GM23338 (cell line): ENCODE results near the gene MYO1E. TPM values are rescaled to one million over a fixed set of nuclear protein-coding genes. Genes with fewer than 3 reads are reported as not detected.

Experiments used
- ATAC-seq: fragments of 200-7000 bp; cut with Tn5 transposase; 3 replicates; pipeline ENCODE4 v1.9.1; 2020
- DNase-seq: peaks from one replicate; pipeline ENCODE4 v3.0.0-alpha.2; 2015; ENCODE audit warnings: low spot score
- H2AFZ ChIP-seq: fragments of 200-600 bp; sonication (generic); 2 replicates; pipeline ENCODE4 v1.8.0; 2016; ENCODE audit warnings: antibody characterized with exemption, mild to moderate bottlenecking, moderate library complexity
- H3F3A ChIP-seq: fragments of 200-600 bp; sonication (generic); replicated peaks from 2 replicates; pipeline ENCODE4 v1.8.0; 2017; ENCODE audit warnings: antibody characterized with exemption, mixed run types, low read depth
- H3K27ac ChIP-seq: fragments of 200-600 bp; sonication (generic); 2 replicates; pipeline ENCODE4 v1.6.1; 2016; ENCODE audit warnings: low read depth
- H3K27me3 ChIP-seq: fragments of 200-600 bp; sonication (generic); 2 replicates; pipeline ENCODE4 v1.8.0; 2016; ENCODE audit warnings: mild to moderate bottlenecking, mixed run types, moderate library complexity; ENCODE audit not compliant: insufficient read depth
- H3K36me3 ChIP-seq: fragments of 200-600 bp; sonication (generic); 2 replicates; pipeline ENCODE4 v1.8.0; 2016; ENCODE audit warnings: mild to moderate bottlenecking; ENCODE audit not compliant: insufficient read depth
- H3K4me1 ChIP-seq: fragments of 200-600 bp; sonication (generic); 2 replicates; pipeline ENCODE4 v1.8.0; 2016; ENCODE audit warnings: mild to moderate bottlenecking, moderate library complexity; ENCODE audit not compliant: insufficient read depth
- H3K4me2 ChIP-seq: fragments of 200-600 bp; sonication (generic); 2 replicates; pipeline ENCODE4 v1.7.1; 2017; ENCODE audit warnings: mixed run types
- H3K4me3 ChIP-seq: fragments of 200-600 bp; sonication (generic); 2 replicates; pipeline ENCODE4 v1.6.1; 2016; ENCODE audit warnings: mixed run types
- H3K79me2 ChIP-seq: fragments of 200-600 bp; sonication (generic); replicated peaks from 2 replicates; pipeline ENCODE4 v1.8.0; 2017; ENCODE audit warnings: mild to moderate bottlenecking; ENCODE audit not compliant: insufficient read depth
- H3K9me2 ChIP-seq: fragments of 200-600 bp; sonication (generic); 2 replicates; pipeline ENCODE4 v1.8.0; 2017; ENCODE audit not compliant: insufficient read depth
- H4K20me1 ChIP-seq: fragments of 200-600 bp; sonication (generic); replicated peaks from 2 replicates; pipeline ENCODE4 v1.8.0; 2017; ENCODE audit warnings: mild to moderate bottlenecking; ENCODE audit not compliant: insufficient read depth
- H3K27ac Mint-ChIP-seq: 2 replicates; pipeline ENCODE4 v1.8.0; 2020; ENCODE audit warnings: inconsistent platforms, mild to moderate bottlenecking, moderate library complexity, mixed read lengths
- H3K27me3 Mint-ChIP-seq: 3 replicates; pipeline ENCODE4 v1.8.0; 2022; ENCODE audit warnings: low read depth, mild to moderate bottlenecking, moderate library complexity, mixed read lengths, inconsistent platforms; ENCODE audit not compliant: insufficient read depth, poor library complexity
- H3K36me3 Mint-ChIP-seq: 3 replicates; pipeline ENCODE4 v1.8.0; 2021; ENCODE audit warnings: low read depth, mild to moderate bottlenecking, inconsistent platforms, moderate library complexity, mixed read lengths
- H3K4me1 Mint-ChIP-seq: 3 replicates; pipeline ENCODE4 v1.8.0; 2020; ENCODE audit warnings: mild to moderate bottlenecking, inconsistent platforms, mixed read lengths
- H3K4me3 Mint-ChIP-seq: 3 replicates; pipeline ENCODE4 v1.8.0; 2021; ENCODE audit warnings: moderate library complexity, mild to moderate bottlenecking, inconsistent platforms, mixed read lengths
- H3K9me3 Mint-ChIP-seq: 3 replicates; pipeline ENCODE4 v1.8.0; 2020; ENCODE audit warnings: moderate library complexity, mild to moderate bottlenecking, inconsistent platforms, mixed read lengths
- CREB1 ChIP-seq: fragments of 250-450 bp; sonication (Bioruptor Pico); IDR thresholded peaks from 2 replicates; pipeline ENCODE4 v1.5.0; 2020; ENCODE audit warnings: low read depth, mild to moderate bottlenecking, moderate library complexity
- CTCF ChIP-seq, 2 experiments: fragments of 200-600 bp in 1 of 2; sonication (generic) in 1 of 2; conservative IDR thresholded peaks; 2 replicates each; pipeline versions ENCODE4 v1.5.1 to v1.6.1; 2016 to 2017; ENCODE audit warnings: antibody characterized with exemption in 2 of 2, low read depth in 2 of 2, mild to moderate bottlenecking in 2 of 2, moderate library complexity in 1 of 2
- ETS1 ChIP-seq: IDR thresholded peaks from 2 replicates; pipeline ENCODE4 v1.6.1; 2016; ENCODE audit warnings: antibody characterized with exemption
- EZH2 ChIP-seq: fragments of 200-600 bp; sonication (generic); IDR thresholded peaks from one replicate; pipeline ENCODE4 v1.8.0; 2017; ENCODE audit warnings: antibody characterized with exemption, mild to moderate bottlenecking, low read depth; ENCODE audit not compliant: unreplicated experiment
- EZH2phosphoT487 ChIP-seq: fragments of 200-600 bp; sonication (generic); IDR thresholded peaks from one replicate; pipeline ENCODE4 v1.8.1; 2018; ENCODE audit warnings: antibody characterized with exemption; ENCODE audit not compliant: unreplicated experiment
- JUNB ChIP-seq: IDR thresholded peaks from one replicate; pipeline ENCODE4 v1.6.1; 2016; ENCODE audit warnings: antibody characterized with exemption; ENCODE audit not compliant: unreplicated experiment
- NANOG ChIP-seq: IDR thresholded peaks from 2 replicates; pipeline ENCODE4 v1.6.1; 2016; ENCODE audit warnings: antibody characterized with exemption, borderline replicate concordance
- POLR2AphosphoS5 ChIP-seq: IDR thresholded peaks from 2 replicates; pipeline ENCODE4 v1.6.1; 2016; ENCODE audit warnings: antibody characterized with exemption, low read depth
- REST ChIP-seq: IDR thresholded peaks from one replicate; pipeline ENCODE4 v1.6.1; 2018; ENCODE audit warnings: antibody characterized with exemption; ENCODE audit not compliant: unreplicated experiment
- STAT1 ChIP-seq: IDR thresholded peaks from one replicate; pipeline ENCODE4 v1.6.1; 2016; ENCODE audit warnings: antibody characterized with exemption; ENCODE audit not compliant: unreplicated experiment
- ZNF114 ChIP-seq: fragments of 250-450 bp; sonication (Bioruptor Pico); IDR thresholded peaks from 2 replicates; pipeline ENCODE4 v1.5.0; 2020; ENCODE audit warnings: mild to moderate bottlenecking, moderate library complexity
- ZNF331 ChIP-seq: fragments of 250-450 bp; sonication (Bioruptor Pico); IDR thresholded peaks from 2 replicates; pipeline ENCODE4 v1.5.0; 2020; ENCODE audit warnings: low read depth, mild to moderate bottlenecking, moderate library complexity
- ZNF462 ChIP-seq: fragments of 250-450 bp; sonication (Bioruptor Pico); IDR thresholded peaks from 2 replicates; pipeline ENCODE4 v1.5.0; 2020; ENCODE audit warnings: mild to moderate bottlenecking, moderate library complexity
- polyA plus RNA-seq: library from polyadenylated mRNA; unstranded; fragments of >200 nt; fragmentation: Nextera tagmentation; extraction: Ambion mirVana; gene quantifications from 2 replicates; pipeline ENCODE4 v1.2.1, GENCODE V29; 2016
- total RNA-seq: library from RNA; depleted of rRNA; stranded (reverse); fragments of >200 nt; shearing (Covaris generic); gene quantifications from 2 replicates; pipeline ENCODE4 v1.2.3, GENCODE V29; 2014

Gene MYO1E
- total and polyA plus RNA-seq, 2 experiments from 2014 or later: 68.3 to 131 TPM

DNA sequence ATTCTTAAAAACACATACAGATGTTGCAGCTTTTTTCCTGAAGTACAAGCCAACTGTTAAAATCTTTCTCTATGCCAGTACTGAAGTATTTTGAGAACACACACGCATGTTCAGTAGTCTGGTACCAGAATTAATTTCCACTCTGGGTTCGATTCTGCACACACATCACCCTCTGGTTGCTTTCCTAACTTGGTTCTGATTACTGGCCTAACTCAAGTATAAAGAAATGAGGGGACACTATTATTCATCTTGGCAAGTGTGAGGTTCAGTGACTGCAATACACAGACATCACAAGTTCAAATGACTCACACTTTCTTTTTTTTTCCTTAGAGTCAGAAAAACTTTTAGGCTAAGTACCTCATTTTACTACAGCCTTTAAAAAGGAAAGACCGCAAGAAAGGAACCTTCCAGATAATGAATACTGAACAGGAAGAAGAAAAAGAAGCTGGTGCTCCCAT lies 203.4 kb downstream of the MYO1E start:
- TF ChIP-seq ETS1 (no peak), EZH2phosphoT487 (no peak), EZH2 (no peak), JUNB (no peak), ZNF331 (CRISPR knock-in tag) (no peak), CTCF (conservative IDR thresholded peaks at IDR 0.05; ENCODE audit: low read depth in 2 of 2) (no peak), NANOG (no peak), STAT1 (no peak), CREB1 (CRISPR knock-in tag) (no peak), ZNF462 (CRISPR knock-in tag) (no peak), POLR2AphosphoS5 (no peak), REST (no peak), ZNF114 (CRISPR knock-in tag) (no peak)
- ATAC-seq: no peak

More for the DNA sequence above, 203.4 kb downstream of the MYO1E start:
- no peaks in the 10 kb centered on the region for H4K20me1 ChIP-seq
- H3K36me3 ChIP-seq: peaks cover 13% of the 10 kb centered on the region; the same call in 1 of the 2 replicates
- no peak overlapping the region for H3K4me3 ChIP-seq
- H3F3A ChIP-seq: no peaks in the 10 kb centered on the region
- H3K9me2 ChIP-seq: 0 out of 2 replicates have a peak, but pooled peaks cover 5% of the 10 kb centered on the region
- no peak overlapping the region for H3K27ac ChIP-seq
- H3K4me3 Mint-ChIP-seq: no peak overlapping the region
- H3K79me2 ChIP-seq: no peaks in the 10 kb centered on the region
- H3K4me1 ChIP-seq: no peaks in the 10 kb centered on the region
- no peaks in the 10 kb centered on the region for H3K27me3 Mint-ChIP-seq
- no peak overlapping the region for H2AFZ ChIP-seq
- H3K9me3 Mint-ChIP-seq: no peaks in the 10 kb centered on the region
- peak overlapping the region; percentile 16; the same call in 1 of the 2 replicates for H3K27ac Mint-ChIP-seq
- peaks cover 19% of the 10 kb centered on the region for H3K4me1 Mint-ChIP-seq
- no peaks in the 10 kb centered on the region for H3K27me3 ChIP-seq
- no peak overlapping the region for H3K4me2 ChIP-seq
- DNase-seq: no peak
- H3K36me3 Mint-ChIP-seq: peaks cover 35% of the 10 kb centered on the region
